Left lobe of liver (tissue), 2 donors: ENCODE measurements around the gene ARHGAP6. TPM values are rescaled to one million over a fixed set of nuclear protein-coding genes. Genes with fewer than 3 reads are reported as not detected.
"Not testable (repeated sequence)": the region's sequence is repeated elsewhere in the genome, so short reads cannot be mapped to it uniquely, and the experiment has no call there.

Experiments used
- ATAC-seq: fragments of 200-7000 bp; cut with Tn5 transposase; one replicate; pipeline ENCODE4 v1.9.1; 2020; ENCODE audit warnings: mild to moderate bottlenecking, moderate library complexity
- DNase-seq: peaks from one replicate; pipeline ENCODE4 v3.0.0-alpha.2; 2020; ENCODE audit warnings: low spot score
- total RNA-seq: library from RNA; stranded (reverse); gene quantifications from one replicate; pipeline ENCODE4 v1.2.1, GENCODE V29; 2021
- donor health status: DM: no; HTN: no; CAD: no; lungs with moderate emphysema.
- donor health status: DM: no; HTN: yes; CAD: no.

The ARHGAP6 gene
- total RNA-seq, 1 donor from 2014 or later = 0.65 TPM

- no peak for ATAC-seq
Observed at GRCh38 chrX:11363069-11363594, 302.6 kb downstream of the ARHGAP6 start.

GRCh38 chrX:11361666-11362065 lies 304.1 kb downstream of the ARHGAP6 start:
- DNase-seq, ATAC-seq: not testable (repeated sequence)

More at GRCh38 chrX:11363069-11363594, 302.6 kb downstream of the ARHGAP6 start:
- DNase-seq = no peak

DNA sequence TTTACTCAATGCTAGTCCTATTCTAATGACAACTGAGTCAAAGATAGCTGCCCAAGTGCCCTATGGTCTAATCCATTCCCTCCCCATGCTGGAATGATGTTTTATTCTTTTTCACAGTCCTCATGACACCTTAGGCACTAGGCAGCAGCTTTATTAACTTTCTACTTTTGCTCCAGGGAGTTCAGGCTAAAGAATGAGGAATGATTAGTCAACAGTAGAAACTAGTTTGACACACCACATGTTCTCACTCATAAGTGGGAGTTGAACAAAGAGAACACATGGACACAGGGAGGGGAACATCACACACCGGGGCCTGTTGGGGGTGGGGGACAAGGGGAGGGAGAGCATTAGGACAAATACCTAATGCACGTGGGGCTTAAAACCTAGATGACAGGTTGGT lies 309.8 kb downstream of the ARHGAP6 start:
- not testable (repeated sequence) for DNase-seq, ATAC-seq

GRCh38 chrX:11355259-11355909 lies 310.3 kb downstream of the ARHGAP6 start:
- DNase-seq (no peak), ATAC-seq (no peak)

- DNase-seq (no peak), ATAC-seq (no peak)
Observed at GRCh38 chrX:11352296-11352741, 313.4 kb downstream of the ARHGAP6 start.

DNA sequence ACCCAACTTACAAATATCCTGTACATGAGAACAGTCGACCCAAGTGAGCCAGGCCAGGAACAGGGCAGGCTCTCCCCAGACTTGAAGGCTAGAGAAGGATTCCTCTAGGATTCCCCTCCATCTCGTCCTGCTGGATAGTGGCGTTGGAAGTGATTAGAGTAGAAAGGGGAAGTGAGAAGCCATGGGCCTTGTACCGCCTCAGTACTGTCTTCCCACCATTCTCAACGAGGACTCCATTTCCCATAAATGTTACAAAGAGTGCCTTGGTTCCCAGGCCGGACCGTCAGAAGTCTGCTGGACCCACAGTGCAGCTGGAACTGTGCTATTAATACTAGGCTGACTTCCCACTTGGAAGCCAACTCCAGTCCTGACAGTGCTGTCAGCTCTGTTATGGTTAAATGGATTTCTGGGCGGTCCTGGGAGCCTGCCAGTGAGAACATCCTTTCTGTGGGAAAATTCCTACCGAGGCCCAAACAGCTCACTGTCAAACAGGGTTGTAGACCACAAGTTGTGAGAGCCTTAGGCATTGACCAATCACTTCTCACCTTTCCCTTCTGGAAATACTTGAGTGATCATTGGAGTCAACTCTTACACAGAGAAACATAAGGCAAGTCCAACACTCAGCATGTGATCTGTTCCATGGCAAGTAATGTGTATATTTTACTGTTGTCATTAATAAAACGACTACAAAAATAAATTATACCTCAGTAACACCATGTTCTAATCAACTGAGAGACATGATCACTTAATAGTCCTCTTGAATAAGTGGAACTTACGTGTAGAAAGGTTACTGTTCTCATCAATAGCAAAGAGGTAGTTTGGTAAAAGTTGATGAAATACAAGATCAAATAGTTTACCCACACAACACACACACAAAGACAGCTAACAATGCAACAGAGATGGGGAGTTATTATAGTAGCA lies 314.1 kb downstream of the ARHGAP6 start:
- DNase-seq (no peak), ATAC-seq (no peak)

DNA sequence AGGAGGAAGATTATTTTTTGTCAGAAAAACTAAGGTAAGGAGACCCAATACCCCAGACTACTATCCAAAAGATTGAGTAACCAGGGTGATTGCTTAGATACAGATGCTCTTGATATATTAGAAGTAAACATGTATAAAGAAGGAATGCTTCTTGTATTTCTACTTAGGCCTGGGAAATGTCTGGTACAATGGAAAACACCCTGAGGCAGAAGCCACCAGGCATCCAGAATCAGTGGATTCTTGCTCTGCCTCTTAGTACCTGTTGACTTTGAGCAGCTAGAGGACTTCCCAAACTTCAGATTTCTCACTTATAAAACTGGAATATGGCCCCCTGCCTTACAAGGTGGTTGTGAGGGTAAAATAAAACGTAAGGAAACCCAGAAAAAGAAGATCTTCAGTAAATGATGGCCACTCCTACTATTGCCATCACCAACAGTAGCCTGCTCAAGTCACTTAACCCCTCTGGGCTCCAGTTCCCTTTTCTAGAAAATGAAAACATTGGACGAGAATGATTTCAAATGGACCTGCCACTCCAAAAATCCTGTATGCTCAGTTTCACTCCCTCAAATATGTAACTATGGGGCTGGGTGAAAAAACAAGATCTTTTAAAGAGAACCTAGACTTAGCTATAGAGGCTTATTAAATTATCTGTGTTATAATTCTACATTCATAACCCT lies 315.9 kb downstream of the ARHGAP6 start:
- DNase-seq = no peak
- ATAC-seq = no peak

- DNase-seq (no peak), ATAC-seq (no peak)
Observed at GRCh38 chrX:11349020-11349419, 316.7 kb downstream of the ARHGAP6 start.

- DNase-seq = no peak
- no peak for ATAC-seq
Observed at GRCh38 chrX:11347300-11347699, 318.4 kb downstream of the ARHGAP6 start.

DNA sequence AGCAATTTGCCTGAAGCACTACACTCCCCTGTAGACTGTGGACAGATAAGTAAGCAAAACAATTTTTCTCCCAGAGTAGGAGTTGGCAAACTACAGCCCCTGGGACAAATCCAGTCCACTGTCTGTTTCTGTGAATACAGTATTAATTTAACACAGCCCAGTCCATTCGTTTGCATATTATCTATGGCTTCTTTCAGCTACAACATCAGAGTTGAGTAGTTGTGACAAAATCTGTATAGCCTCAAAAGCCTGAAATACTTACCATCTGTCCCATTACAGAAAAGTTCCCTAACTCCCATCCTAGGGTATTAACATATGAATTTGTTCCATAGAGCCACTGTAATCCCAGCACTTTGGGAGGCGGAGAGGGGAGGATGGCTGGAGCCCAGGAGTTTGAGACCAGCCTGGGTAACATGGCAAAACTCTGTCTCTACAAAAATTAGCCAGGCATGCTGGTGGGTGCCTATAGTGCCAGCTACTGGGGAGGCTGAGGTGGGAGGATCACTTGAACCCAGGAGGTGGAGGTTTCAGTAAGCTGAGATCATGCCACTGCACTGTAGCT lies 319.5 kb downstream of the ARHGAP6 start:
- ATAC-seq (no peak), DNase-seq (no peak)

GRCh38 chrX:11342673-11343072 lies 323.0 kb downstream of the ARHGAP6 start:
- DNase-seq = no peak
- no peak for ATAC-seq

GRCh38 chrX:11341274-11342201 lies 324.2 kb downstream of the ARHGAP6 start:
- peak; percentile 85 for ATAC-seq
- DNase-seq = peak; percentile 66

GRCh38 chrX:11337292-11338009 lies 328.3 kb downstream of the ARHGAP6 start:
- no peak for DNase-seq
- peak; percentile 83 for ATAC-seq

GRCh38 chrX:11336201-11336600 lies 329.5 kb downstream of the ARHGAP6 start:
- DNase-seq = no peak

DNA sequence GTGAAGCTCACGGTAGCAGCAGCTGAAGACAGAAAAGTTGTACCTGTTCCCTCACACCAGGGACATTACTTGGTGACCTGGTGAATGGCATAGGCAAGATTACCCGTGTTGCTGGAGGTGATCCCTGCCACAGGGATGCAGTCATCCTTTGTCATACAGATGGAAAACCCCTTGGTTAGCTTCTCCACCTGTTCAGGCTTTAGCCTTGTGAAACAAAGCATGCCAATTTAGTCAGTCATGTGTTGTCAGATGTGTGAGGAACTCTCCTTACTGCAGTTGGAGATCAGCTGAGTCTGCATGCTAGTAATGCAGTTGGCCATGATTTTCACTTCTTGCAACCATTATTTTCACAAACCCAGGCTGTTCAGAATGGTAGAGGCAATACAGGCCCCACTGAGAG lies 331.6 kb downstream of the ARHGAP6 start:
- DNase-seq (no peak), ATAC-seq (no peak)

More at GRCh38 chrX:11336201-11336600, 329.5 kb downstream of the ARHGAP6 start:
- ATAC-seq = no peak

- peak; percentile 59 for ATAC-seq
Observed at GRCh38 chrX:11331788-11332187, 333.9 kb downstream of the ARHGAP6 start.

GRCh38 chrX:11329021-11329420 lies 336.7 kb downstream of the ARHGAP6 start:
- ATAC-seq (no peak), DNase-seq (no peak)

More at GRCh38 chrX:11331788-11332187, 333.9 kb downstream of the ARHGAP6 start:
- no peak for DNase-seq

DNA sequence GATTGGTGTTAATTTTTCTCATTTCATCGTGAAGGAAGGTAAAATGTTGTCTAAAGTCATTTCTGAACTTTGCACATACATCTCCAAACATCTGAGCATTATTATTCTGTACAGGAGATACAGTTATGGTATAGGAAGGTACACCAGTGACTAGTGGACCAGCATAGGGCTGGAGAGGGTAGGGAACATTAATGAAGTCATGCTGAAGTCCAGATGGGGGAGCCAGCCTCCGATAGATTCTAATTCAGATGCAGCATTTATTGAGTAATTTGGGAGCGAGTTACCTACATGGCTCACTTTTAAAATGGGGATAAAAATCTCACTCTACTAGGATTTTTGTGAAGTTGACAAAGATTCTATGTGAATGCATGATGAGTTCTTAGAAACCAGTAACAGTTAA lies 337.6 kb downstream of the ARHGAP6 start:
- DNase-seq = no peak
- peak; percentile 88 for ATAC-seq

DNA sequence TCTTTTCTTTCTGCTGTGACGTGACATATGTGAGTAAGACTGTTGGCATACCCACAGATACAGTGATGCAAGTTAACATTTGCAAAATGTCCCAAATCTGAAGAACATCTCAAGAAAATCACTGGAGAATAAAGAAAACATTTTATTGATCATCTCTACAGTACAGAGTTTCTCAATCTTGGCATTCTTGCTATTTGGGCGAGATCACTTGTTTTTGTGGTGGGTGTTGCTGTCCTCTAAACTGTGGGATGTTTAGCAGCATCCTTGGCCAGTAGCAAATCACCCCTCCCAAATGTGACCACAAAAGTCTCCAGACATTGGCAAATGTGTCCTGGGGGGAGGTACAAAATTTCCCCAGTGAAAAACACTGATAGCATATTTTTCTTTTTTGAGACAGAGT lies 343.7 kb downstream of the ARHGAP6 start:
- DNase-seq = no peak
- no peak for ATAC-seq
